GM21367 (cell line): ENCODE results near the gene PRTFDC1.
"Not testable (repeated sequence)": the region's sequence is repeated elsewhere in the genome, so short reads cannot be mapped to it uniquely, and the experiment has no call there.

Experiments used
- ATAC-seq: cut with Tn5 transposase; IDR thresholded peaks from one replicate; pipeline ENCODE4 v1.9.1; 2021; ENCODE audit not compliant: unreplicated experiment

PRTFDC1 gene

GRCh38 chr10:24849501-24850299 lies 102.7 kb downstream of the PRTFDC1 start:
- ATAC-seq = no peak

- no peak for ATAC-seq
These were observed 103.4 kb downstream of the PRTFDC1 start for GRCh38 chr10:24849051-24849450.

- ATAC-seq = no peak
These were observed 104.2 kb downstream of the PRTFDC1 start for GRCh38 chr10:24848195-24848594.

GRCh38 chr10:24847112-24848070 lies 105.0 kb downstream of the PRTFDC1 start:
- ATAC-seq = no peak

GRCh38 chr10:24844742-24845141 lies 107.7 kb downstream of the PRTFDC1 start:
- ATAC-seq = no peak

- no peak for ATAC-seq
These were observed 109.2 kb downstream of the PRTFDC1 start for GRCh38 chr10:24843256-24843655.

- no peak for ATAC-seq
These were observed 109.5 kb downstream of the PRTFDC1 start for GRCh38 chr10:24842856-24843255.

- ATAC-seq = no peak
These were observed 110.9 kb downstream of the PRTFDC1 start for GRCh38 chr10:24841530-24841929.

- no peak for ATAC-seq
These were observed 111.6 kb downstream of the PRTFDC1 start for GRCh38 chr10:24840784-24841183.

GRCh38 chr10:24837781-24838180 lies 114.6 kb downstream of the PRTFDC1 start:
- ATAC-seq = not testable (repeated sequence)

GRCh38 chr10:24834869-24835268 lies 117.5 kb downstream of the PRTFDC1 start:
- no peak for ATAC-seq

- ATAC-seq = no peak
These were observed 126.4 kb downstream of the PRTFDC1 start for GRCh38 chr10:24826009-24826408.

- no peak for ATAC-seq
These were observed 126.9 kb downstream of the PRTFDC1 start for GRCh38 chr10:24825551-24825950.

- no peak for ATAC-seq
These were observed 127.9 kb downstream of the PRTFDC1 start for GRCh38 chr10:24824536-24824935.

- ATAC-seq = no peak
These were observed 128.3 kb downstream of the PRTFDC1 start for GRCh38 chr10:24824124-24824523.

GRCh38 chr10:24822590-24822989 lies 129.8 kb downstream of the PRTFDC1 start:
- peak; percentile 76 for ATAC-seq

GRCh38 chr10:24821986-24822385 lies 130.4 kb downstream of the PRTFDC1 start:
- no peak for ATAC-seq

GRCh38 chr10:24816868-24817396 lies 135.5 kb downstream of the PRTFDC1 start:
- ATAC-seq = no peak

- ATAC-seq = no peak
These were observed 137.7 kb downstream of the PRTFDC1 start for GRCh38 chr10:24814568-24815313.

- ATAC-seq = no peak
These were observed 138.6 kb downstream of the PRTFDC1 start for GRCh38 chr10:24813856-24814255.

GRCh38 chr10:24806262-24806661 lies 146.1 kb downstream of the PRTFDC1 start:
- no peak for ATAC-seq
